ENCODE data around the gene VOPP1.

VOPP1 gene

DNA sequence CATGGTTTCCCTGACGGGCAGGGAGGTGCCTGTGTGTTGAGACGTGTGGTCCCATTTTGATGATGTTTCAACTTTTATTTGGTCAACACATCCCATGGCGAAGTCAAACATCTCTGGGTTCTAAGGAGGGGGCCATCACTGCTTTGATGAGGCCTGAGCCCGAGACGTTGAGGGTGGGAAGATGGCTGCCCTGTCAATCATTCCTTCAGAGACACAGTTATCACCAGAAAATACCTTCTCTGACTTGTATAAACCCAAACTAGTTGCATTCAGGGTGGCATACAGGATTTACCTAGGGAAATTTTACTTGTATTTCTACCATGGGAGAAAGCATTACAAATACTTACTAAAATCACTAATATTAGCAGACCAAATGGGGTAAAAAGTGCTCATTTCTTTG is 64.6 kb downstream of the VOPP1 start:
- no peak for DNase-seq

DNA sequence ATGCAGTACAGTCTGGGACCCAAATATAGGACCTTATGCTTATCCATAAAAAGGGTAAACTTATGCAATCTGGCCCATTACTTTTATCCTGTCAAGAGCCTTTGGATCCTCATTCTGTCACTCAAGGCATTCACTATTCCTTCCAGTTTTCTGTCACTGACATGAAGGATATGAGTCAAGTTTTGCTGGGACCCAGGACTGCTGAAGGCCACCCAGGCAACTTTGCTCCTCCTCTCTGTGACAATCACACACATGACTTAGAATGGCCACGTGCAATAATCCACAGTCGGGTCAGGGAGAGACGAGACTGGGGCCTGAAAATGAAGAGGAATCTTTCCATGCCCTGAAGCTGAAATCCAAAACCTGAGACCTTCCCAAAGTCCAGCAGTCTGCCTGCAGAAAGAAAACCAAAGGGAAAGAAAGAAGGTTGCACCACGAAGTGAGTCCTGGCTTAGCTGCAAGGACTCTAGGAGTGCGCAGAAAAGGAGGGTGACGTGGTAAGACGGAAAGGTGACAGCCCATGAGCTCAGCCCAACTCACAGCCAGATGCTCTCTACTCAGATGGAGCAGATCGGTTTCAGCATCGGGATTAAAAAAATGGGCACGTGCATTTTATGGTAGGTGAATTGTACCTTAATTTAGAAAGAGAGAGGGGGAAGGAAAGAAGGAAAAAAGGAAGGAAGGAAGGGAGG is 67.2 kb downstream of the VOPP1 start:
- DNase-seq = no peak

GRCh38 chr7:55504093-55504859 is 68.0 kb downstream of the VOPP1 start:
- no peak for DNase-seq

DNA sequence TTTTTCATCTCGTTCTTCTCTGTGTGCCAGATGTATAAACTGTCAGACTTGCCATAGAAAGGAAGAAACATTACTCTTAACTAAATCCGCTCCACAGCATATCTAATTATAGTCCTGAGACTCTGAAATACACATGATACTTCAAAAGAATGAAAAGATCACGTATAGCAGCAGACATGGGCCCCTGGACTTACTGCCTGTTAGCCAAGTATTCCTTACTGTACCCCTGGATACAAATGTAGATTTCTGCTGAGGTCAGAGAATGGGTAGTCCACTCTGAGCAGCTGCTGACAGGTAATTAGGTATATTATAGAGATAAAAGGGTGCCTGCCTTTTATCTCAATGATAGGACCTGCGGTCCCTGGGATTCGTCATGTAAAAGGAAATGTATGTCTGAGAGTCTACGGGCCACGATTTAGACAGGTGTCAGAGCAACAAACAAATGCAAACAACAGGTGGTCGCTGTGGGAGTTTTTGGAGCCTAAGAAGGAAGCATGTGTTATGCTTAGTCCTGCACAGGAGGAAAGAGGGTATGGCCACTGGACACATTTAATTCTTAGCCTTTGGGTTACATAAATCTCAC is 69.4 kb downstream of the VOPP1 start:
- DNase-seq = no peak

DNA sequence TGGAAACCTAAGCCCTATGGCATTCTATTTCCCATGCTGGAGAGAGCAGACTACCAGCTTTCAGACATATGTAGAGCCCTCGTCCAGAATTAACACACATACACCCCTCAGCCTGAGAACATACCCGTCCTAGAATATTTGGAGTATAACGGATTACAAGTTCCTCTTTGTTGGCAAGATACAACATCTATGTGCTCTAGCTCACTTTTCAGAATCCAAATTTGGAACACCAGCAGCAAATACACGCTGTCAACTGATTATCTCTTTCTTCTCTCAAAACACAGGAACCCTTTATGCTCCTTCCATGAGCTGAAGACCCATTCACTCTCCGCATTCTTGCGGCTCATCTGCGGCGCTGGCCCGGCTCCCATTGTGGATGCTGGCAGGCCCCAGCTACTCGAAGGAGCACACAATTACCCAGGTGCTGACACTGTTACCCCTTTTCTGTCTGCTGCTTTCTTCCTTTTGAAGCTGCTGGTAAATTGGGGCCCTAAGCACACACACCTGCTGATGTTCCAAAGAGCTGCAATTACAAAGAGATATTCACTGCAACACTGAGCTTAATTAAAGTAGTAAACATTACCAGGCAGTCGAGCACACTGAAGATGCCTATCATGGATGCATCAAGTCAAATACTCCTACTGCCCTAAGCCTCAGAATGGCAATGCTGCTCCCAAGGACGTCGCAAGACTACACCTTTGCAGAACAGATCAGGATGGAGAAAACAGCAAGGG is 70.0 kb downstream of the VOPP1 start:
- no peak for DNase-seq

- no peak for DNase-seq
Observed at GRCh38 chr7:55501611-55502010, 70.7 kb downstream of the VOPP1 start.

DNA sequence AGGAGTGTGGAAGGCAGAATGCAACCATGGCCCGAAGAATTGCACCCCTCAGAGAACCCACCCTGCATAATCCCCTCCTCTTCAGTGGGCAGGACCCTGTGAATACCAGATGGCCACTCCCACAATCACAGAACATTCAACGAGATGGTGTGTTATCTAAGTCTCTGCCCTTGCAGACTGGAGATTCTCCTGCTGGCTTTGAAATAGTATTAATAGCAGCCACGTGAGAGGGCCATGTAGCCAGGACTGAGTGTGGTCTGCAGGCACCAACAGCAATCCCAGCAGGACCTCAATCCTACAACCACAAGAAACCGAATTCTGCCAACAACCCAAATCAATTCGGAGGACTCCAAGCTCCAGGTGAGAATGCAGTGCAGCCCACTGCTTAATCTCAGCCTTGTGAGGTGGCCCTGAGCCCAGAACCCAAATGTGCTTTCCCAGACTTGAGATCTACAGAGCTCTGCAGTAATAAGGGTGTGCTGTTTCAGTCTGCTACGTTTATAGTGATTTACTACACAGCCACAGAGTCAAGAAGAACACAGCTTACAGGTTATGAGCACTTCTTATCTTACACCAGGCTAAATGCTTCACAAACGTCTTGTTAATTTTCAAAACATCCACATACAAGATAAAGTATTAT is 72.1 kb downstream of the VOPP1 start:
- DNase-seq = no peak

- no peak for DNase-seq
Observed at GRCh38 chr7:55499591-55499990, 72.7 kb downstream of the VOPP1 start.

DNA sequence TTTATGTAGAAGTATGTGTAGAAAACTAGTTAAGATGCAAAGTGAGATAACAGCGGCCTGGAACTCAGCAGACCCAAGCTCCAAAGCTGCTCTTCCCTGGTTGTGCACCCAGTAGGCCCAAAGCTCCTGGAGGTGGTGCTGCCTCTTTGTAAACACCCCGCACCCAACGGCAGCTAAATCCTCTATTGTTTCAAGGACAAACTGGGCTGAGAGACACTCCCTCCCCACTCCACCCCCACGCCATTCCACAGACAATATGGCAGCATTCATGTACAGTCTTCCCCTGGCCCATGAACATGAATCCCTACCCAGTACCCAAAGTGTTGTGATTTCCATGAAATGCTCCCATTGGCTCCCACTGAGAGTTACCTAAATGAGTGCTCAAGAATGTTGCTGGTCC is 73.5 kb downstream of the VOPP1 start:
- DNase-seq = no peak

DNA sequence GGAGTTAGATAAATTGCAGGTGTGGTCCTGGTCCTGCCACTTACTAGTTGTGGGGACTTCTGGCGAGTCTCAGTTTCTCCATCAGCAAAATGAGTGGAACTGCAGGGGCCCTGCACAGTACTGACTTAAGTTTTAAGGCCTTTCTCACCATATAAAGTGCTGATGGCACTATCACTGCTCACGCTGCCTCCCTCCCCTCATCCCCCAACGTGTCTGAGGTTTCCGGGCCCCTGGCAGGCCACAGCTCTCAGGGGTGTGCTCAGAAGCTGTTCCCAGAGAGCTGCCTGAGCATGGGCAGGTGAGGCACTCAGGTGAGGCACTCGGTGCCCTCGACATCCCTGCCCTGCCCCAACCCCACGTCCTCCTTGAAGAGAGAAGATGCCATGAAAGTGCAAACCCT is 74.2 kb downstream of the VOPP1 start:
- no peak for DNase-seq

DNA sequence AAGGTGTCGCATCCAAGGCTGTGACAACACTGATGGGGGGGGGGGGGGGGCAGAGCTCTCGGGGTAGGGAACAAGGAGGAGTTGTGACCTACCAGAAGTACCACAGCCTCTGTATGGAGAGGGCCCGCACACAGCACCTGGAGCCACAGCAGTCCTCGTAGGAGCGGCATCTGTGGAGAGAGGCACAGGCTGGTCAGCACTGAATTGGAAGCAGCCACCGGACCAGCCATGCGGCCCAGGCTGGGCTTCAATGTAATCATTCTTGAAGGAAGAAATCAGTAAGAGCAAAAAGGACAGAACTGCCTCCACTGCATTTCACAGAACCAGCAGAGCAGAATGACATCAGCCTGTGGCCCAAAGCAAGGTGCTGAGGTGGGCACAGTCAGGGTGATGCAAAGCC is 74.8 kb downstream of the VOPP1 start:
- DNase-seq = no peak

DNA sequence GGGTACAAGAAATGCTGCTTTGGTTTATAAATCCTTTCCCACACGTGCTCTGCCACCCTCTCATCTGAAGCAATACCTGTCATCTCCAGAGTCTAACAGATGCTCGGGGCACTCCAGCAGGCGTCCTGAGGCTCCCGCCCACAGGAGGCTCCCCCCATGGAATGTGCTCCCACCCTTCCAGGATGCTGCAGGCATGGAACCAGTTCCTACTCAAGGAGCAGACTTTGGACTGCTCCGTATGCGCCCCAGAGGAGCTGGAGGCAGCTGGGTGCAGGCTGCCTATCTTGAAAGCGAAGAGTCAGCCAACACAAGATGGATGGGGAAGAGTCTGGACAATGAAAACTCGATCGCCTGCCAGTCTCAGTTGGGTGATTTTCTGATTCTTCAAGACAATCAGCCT is 75.4 kb downstream of the VOPP1 start:
- DNase-seq = no peak

- DNase-seq = no peak
Observed at GRCh38 chr7:55494951-55495350, 77.4 kb downstream of the VOPP1 start.

GRCh38 chr7:55493408-55493807 is 78.9 kb downstream of the VOPP1 start:
- no peak for DNase-seq

GRCh38 chr7:55491346-55491745 is 81.0 kb downstream of the VOPP1 start:
- no peak for DNase-seq

DNA sequence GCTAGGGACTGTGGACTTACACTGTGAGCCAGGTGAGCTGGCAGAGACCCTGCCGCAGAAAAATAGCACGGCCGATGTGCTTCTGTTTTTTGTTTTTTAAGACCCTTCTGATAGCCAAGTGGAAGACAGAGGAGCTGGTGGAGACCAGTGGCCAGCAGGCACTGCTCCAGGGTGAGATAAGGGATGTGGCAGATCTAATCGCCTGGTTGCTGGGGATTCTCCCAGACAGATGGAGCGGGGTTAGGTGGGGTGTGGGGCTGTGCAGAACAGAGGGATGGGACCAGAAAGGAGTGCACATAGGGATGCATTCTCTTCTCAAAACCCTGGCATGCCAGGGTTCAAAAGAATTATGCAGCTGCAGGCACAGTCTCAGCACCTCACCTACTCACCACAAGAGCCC is 82.2 kb downstream of the VOPP1 start:
- no peak for DNase-seq

- no peak for DNase-seq
Observed at GRCh38 chr7:55489552-55489951, 82.8 kb downstream of the VOPP1 start.

DNA sequence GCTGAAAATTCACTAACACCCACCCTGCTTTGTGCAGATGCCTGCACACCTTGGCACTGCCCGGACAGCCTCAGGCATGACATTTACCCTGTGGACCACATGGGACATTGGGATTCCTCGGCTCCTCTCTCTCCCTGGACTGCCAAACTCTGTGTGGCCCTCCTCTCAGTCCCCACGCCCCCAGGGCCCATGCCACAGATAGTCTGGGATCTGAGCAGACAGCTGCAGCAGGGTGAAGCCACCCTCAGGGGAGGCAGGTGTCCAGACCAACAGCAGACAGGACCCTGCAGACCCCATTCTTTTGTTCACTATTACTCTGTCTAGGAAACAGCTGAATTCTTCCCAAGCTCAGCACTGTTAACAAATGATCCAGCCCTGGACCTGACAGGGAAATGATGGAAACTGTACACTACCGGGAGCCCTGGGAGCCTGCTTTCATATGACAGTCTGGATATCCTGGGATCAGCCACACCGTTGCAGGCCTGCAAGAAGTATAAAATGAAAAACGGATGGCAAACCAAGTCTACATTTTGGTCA is 83.4 kb downstream of the VOPP1 start:
- no peak for DNase-seq

DNA sequence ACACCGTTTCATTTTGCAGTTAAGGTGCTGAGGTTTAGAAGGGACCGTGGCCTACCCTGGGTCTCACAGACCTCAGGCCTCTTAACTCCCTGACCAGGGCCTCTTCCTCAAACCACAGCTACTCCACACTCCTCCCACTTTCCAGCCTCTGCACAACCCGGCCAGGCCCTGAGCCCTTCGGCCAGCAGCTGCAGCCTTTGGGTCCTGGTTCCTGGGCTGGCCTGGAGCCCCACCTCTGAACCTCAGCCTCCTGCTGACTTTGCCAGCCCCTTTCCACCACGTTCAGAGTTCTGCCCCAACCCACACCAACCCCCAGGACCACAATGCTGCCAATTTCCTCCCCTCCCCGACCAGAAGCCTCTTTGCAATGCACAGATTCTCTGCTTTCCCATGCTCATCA is 84.1 kb downstream of the VOPP1 start:
- no peak for DNase-seq

- no peak for DNase-seq
Observed at GRCh38 chr7:55486991-55487390, 85.3 kb downstream of the VOPP1 start.

- DNase-seq = no peak
Observed at GRCh38 chr7:55486192-55486590, 86.1 kb downstream of the VOPP1 start.

GRCh38 chr7:55485501-55486191 is 86.7 kb downstream of the VOPP1 start:
- DNase-seq = no peak
